ENCODE results near the gene SPDL1. TPM values are rescaled to one million over a fixed set of nuclear protein-coding genes. Genes with fewer than 3 reads are reported as not detected.

SPDL1 gene
- total and polyA plus RNA-seq, 2 of the 8 experiments (the other 6 are each of a cell fraction or from before 2014, with no cell fraction given): 16.9 to 44.5 TPM

- no peaks in the 10 kb centered on the region for H3K36me3 ChIP-seq (ENCODE audit: control insufficient read depth in 2 of 4, insufficient read depth in 4 of 4, low read length in 3 of 4)
- FAIRE-seq (no peak), DNase-seq (ENCODE audit: low read depth in 1 of 2, low spot score in 2 of 2) (no peak)
- H2AK5ac ChIP-seq (ENCODE audit: low read depth, low read length): no peak overlapping the region
- no peak overlapping the region for H3K23ac ChIP-seq (ENCODE audit: insufficient read length)
- H2BK15ac ChIP-seq (ENCODE audit: low read length): no peak overlapping the region
- no peak overlapping the region for H2BK120ac ChIP-seq (replicated peaks; ENCODE audit: low read depth, low read length)
- H3K79me2 ChIP-seq (ENCODE audit: control insufficient read depth in 1 of 2, insufficient read depth in 2 of 2, low read length in 2 of 2): no peaks in the 10 kb centered on the region
- no peak overlapping the region for H4K5ac ChIP-seq (ENCODE audit: insufficient read length, low read depth, low read length)
- no peaks in the 10 kb centered on the region for H3K27me3 ChIP-seq (replicated peaks in 1 of 4; ENCODE audit: control insufficient read depth in 3 of 4, extremely low read depth in 1 of 4, insufficient read depth in 3 of 4, low read length in 3 of 4)
- H3K18ac ChIP-seq (ENCODE audit: extremely low read depth, low read length): no peak overlapping the region
- H3K79me1 ChIP-seq (ENCODE audit: low read depth, low read length): no peaks in the 10 kb centered on the region
- no peak overlapping the region for H3K27ac ChIP-seq (ENCODE audit: low read depth, low read length)
- H4K91ac ChIP-seq (replicated peaks; ENCODE audit: insufficient read length, low read length): no peak overlapping the region
- H2BK20ac ChIP-seq (ENCODE audit: low read length): no peak overlapping the region
- no peak overlapping the region for H4K8ac ChIP-seq (ENCODE audit: extremely low read depth, insufficient read depth, low read length)
- CTCF ChIA-PET (ENCODE audit: partially characterized antibody): no interaction called here
- H2BK5ac ChIP-seq (ENCODE audit: low read depth, low read length): no peak overlapping the region
- no peak overlapping the region for H3K4ac ChIP-seq (replicated peaks; ENCODE audit: insufficient read length, low read depth, low read length)
- H3K56ac ChIP-seq (replicated peaks; ENCODE audit: insufficient read length, low read depth, low read length): no peak overlapping the region
- no peaks in the 10 kb centered on the region for H3K23me2 ChIP-seq (ENCODE audit: low read depth, low read length)
- no peak overlapping the region for H2BK12ac ChIP-seq (ENCODE audit: low read depth, low read length)
- H3K9ac ChIP-seq (replicated peaks in 1 of 4; ENCODE audit: extremely low read depth in 1 of 4, low read depth in 3 of 4, low read length in 3 of 4): no peak overlapping the region
- H3K4me3 ChIP-seq (ENCODE audit: extremely low read depth in 1 of 4, insufficient read depth in 2 of 4, low read depth in 3 of 4, low read length in 4 of 4): no peak overlapping the region
- POLR2A ChIA-PET (ENCODE audit: partially characterized antibody): no interaction called here
- H3K4me2 ChIP-seq (ENCODE audit: insufficient read depth in 1 of 2, low read depth in 2 of 2, low read length in 2 of 2): no peak overlapping the region
- 94% methylated on average over 1 of the region's 1 CpG; no CpG with 5 or more reads in 1 of the 2 experiments for WGBS, 2 experiments (ENCODE audit: extremely low coverage in 1 of 2, insufficient coverage in 1 of 2, insufficient read length in 1 of 2, insufficient replicate concordance in 2 of 2, low coverage in 1 of 2, low lambda C conversion rate in 2 of 2, missing lambda C conversion rate in 1 of 2)
- H4K20me1 ChIP-seq (replicated peaks in 1 of 2; ENCODE audit: control insufficient read depth in 1 of 2, insufficient read depth in 2 of 2, low read length in 2 of 2): no peaks in the 10 kb centered on the region
- no peaks in the 10 kb centered on the region for H3K4me1 ChIP-seq (replicated peaks in 1 of 4; ENCODE audit: control insufficient read depth in 3 of 4, insufficient read depth in 4 of 4, low read length in 3 of 4)
- no peak overlapping the region for H2AFZ ChIP-seq (ENCODE audit: low read length)
- H3K14ac ChIP-seq (ENCODE audit: insufficient read length): no peak overlapping the region
- TF ChIP-seq RFX5 (IDR thresholded peaks at IDR 0.05; ENCODE audit: borderline replicate concordance, low read depth, low read length) (no peak), SP2 (IDR thresholded peaks at IDR 0.05; ENCODE audit: low read length) (no peak), CTBP2 (IDR thresholded peaks at IDR 0.05; ENCODE audit: borderline replicate concordance, insufficient read depth, insufficient read length, low read length) (no peak), TBP (IDR thresholded peaks at IDR 0.05; ENCODE audit: low read depth, low read length) (no peak), BCL11A (IDR thresholded peaks at IDR 0.05; ENCODE audit: low read depth in 2 of 2, low read length in 2 of 2) (no peak), SUZ12 (IDR thresholded peaks at IDR 0.05; ENCODE audit: low read length) (no peak), EZH2 (IDR thresholded peaks at IDR 0.05; ENCODE audit: low read depth, low read length, severe bottlenecking) (no peak), MAFK (IDR thresholded peaks at IDR 0.05; ENCODE audit: low read depth, low read length) (no peak), ATF3 (IDR thresholded peaks at IDR 0.05; ENCODE audit: insufficient read depth, low read depth, low read length) (no peak), TCF12 (IDR thresholded peaks at IDR 0.05; ENCODE audit: low read depth, low read length) (no peak), SIRT6 (IDR thresholded peaks at IDR 0.05; ENCODE audit: low read length) (no peak), SRF (IDR thresholded peaks at IDR 0.05; ENCODE audit: low read depth, low read length) (no peak), CEBPB (IDR thresholded peaks at IDR 0.05; ENCODE audit: low read depth, low read length) (no peak), JUN (IDR thresholded peaks at IDR 0.05; ENCODE audit: low read depth, low read length) (no peak)
- peaks cover 5 to 8% of the 10 kb centered on the region in 2 experiments; a peak in 3 of 4 replicates for H3K9me3 ChIP-seq (ENCODE audit: insufficient read depth in 2 of 2, low read depth in 1 of 2, low read length in 1 of 2)
These were observed 32.0 kb downstream of the SPDL1 start for GRCh38 chr5:169615561-169615960.
